Central memory CD8-positive, alpha-beta T cell (primary cell): ENCODE data around the gene ELANE.
"Not testable (repeated sequence)": the region's sequence is repeated elsewhere in the genome, so short reads cannot be mapped to it uniquely, and the experiment has no call there.

Source experiments
- ATAC-seq: fragments of 150-1000 bp; cut with Tn5 transposase; replicated peaks from 2 replicates; pipeline ENCODE4 v1.10.0; 2022; ENCODE audit warnings: mild to moderate bottlenecking, moderate FRiP score, moderate number of reproducible peaks; ENCODE audit not compliant: poor library complexity, severe bottlenecking; ENCODE audit errors: extremely low read depth
- DNase-seq, 2 donors: peaks; one replicate each; pipeline ENCODE4 v3.0.0; 2021; ENCODE audit warnings: low spot score in 2 of 2
- H3K27ac Mint-ChIP-seq: one replicate; pipeline ENCODE4 v1.8.0; 2022; ENCODE audit warnings: low read depth, mild to moderate bottlenecking, moderate library complexity, mixed read lengths
- H3K27me3 Mint-ChIP-seq: one replicate; pipeline ENCODE4 v1.8.0; 2022; ENCODE audit warnings: mixed read lengths
- H3K36me3 Mint-ChIP-seq: one replicate; pipeline ENCODE4 v1.8.0; 2022; ENCODE audit warnings: mild to moderate bottlenecking, moderate library complexity, mixed read lengths; ENCODE audit not compliant: insufficient read depth
- H3K4me1 Mint-ChIP-seq: one replicate; pipeline ENCODE4 v1.8.0; 2022; ENCODE audit warnings: mixed read lengths
- H3K4me3 Mint-ChIP-seq: one replicate; pipeline ENCODE4 v1.8.0; 2022; ENCODE audit warnings: mild to moderate bottlenecking, moderate library complexity, mixed read lengths
- H3K9me3 Mint-ChIP-seq: one replicate; pipeline ENCODE4 v1.8.0; 2022; ENCODE audit warnings: mixed read lengths

Gene ELANE

DNA sequence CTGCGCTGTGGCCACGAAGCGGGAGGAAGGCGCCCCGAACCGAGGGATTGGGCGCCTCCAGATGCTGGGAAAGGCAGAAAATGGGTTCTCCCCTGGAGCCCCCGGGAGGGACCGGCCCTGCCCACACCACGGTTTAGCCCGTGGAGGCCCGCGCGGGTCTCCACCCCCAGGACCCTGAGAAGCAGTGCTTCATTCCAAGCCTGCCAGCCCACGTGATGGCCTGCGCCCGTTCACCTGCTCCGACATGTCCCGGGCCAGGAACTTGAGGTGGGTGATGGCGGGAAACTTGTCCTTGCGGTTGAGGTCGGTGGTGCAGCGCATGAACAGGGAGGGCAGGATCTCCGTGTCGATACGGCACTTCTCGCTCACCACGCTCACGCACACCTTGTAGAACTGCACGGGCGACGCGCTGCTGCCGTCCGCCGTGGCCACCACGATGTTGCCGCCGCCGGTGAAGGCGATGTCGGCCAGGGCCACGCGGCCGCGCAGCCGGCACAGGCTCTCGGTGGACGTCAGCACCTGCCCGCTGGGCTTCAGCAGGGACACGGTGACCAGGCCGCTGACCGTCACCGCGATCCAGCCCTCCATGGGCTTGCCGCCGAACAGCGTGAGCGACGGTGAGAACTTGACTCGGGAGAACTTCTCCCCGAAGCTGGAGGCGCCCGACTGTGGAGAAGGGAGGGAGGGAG, 33.6 kb downstream of the ELANE start:
- peaks cover 19% of the 10 kb centered on the region for H3K36me3 Mint-ChIP-seq
- H3K27ac Mint-ChIP-seq = no peak overlapping the region
- DNase-seq (no peak), ATAC-seq (no peak)
- H3K27me3 Mint-ChIP-seq = no peaks in the 10 kb centered on the region
- no peaks in the 10 kb centered on the region for H3K9me3 Mint-ChIP-seq
- H3K4me3 Mint-ChIP-seq = no peak overlapping the region
- no peaks in the 10 kb centered on the region for H3K4me1 Mint-ChIP-seq

DNA sequence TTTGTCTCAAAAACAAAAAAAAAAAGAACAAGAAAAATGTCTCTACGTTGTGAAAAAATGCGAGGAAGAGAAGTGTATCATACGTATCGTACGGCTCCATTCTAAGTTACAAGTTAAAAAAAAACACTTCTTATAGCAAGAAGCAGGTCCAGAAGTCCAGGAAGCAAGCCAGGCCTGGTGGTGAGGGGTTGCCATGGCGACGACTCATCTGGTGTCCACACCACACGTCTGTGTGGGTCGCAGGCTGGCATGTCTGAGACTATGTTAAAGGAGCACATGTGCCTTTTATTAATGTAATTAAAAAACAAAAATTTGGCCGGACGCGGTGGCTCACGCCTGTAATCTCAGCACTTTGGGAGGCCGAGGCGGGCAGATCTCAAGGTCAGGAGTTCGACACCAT, 35.0 kb downstream of the ELANE start:
- no peak for ATAC-seq
- H3K4me1 Mint-ChIP-seq = peaks cover 7% of the 10 kb centered on the region
- no peak for DNase-seq
- no peak overlapping the region for H3K4me3 Mint-ChIP-seq
- no peaks in the 10 kb centered on the region for H3K9me3 Mint-ChIP-seq
- no peaks in the 10 kb centered on the region for H3K27me3 Mint-ChIP-seq
- peaks cover 15% of the 10 kb centered on the region for H3K36me3 Mint-ChIP-seq
- no peak overlapping the region for H3K27ac Mint-ChIP-seq

DNA sequence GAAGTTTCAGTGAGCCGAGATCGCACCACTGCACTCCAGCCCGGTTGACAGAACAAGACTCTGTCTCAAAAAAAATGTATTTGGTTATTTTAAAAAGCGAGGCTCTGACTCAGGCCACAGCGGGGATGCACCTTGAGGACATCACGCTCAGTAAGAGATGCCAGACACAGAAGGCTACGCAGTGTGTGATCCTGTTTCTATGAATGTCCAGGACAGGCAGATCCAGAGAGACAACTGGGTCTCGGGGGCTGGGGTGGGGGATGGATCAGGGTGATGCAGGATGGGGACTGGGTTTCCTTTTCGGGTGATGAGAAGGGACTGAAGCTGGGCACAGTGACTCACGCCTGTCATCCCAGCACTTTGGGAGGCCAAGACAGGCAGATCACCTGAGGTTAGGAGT, 35.5 kb downstream of the ELANE start:
- peaks cover 19% of the 10 kb centered on the region for H3K36me3 Mint-ChIP-seq
- H3K4me1 Mint-ChIP-seq = peaks cover 11% of the 10 kb centered on the region
- DNase-seq (no peak), ATAC-seq (no peak)
- no peak overlapping the region for H3K27ac Mint-ChIP-seq
- no peak overlapping the region for H3K4me3 Mint-ChIP-seq
- no peaks in the 10 kb centered on the region for H3K27me3 Mint-ChIP-seq
- H3K9me3 Mint-ChIP-seq = no peaks in the 10 kb centered on the region

DNA sequence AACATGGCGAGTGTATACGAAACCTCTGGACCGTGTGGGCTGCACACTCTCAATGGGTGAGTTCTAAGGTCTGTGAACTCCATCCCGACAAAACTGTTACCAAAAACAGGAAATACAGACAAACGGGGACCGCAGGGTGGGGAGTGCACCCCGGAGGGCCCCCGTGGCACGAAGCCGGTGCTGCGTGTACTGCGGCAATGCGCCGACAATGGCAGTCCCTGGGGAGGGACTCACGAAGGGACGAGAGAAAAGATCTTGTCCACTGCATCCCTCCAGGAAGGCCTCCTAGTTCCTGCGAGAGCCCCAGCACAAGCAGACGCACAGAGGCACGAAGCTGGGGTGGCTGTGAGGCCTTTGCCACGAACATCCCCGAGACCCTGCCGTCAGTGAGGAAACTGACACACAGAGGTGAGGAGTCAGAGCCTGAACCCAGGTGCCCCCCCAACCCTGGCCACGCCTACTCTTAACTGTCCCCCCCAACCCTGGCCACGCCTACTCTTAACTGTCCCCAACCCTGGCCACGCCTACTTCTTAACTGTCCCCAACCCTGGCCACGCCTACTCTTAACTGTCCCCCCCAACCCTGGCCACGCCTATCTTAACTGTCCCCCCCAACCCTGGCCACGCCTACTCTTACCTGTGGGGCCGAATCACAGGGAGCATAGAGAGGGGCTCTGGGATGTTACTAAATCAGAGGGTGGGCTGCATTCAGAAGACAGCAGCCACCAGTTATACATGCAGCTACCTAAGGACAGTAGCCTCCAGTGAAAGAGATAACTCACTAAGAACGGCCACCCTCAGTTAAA, 36.7 kb downstream of the ELANE start:
- Mint-ChIP-seq H3K4me3 (no peak overlapping the region), H3K27me3 (no peaks in the 10 kb centered on the region), H3K9me3 (no peaks in the 10 kb centered on the region), H3K4me1 (peaks cover 21% of the 10 kb centered on the region), H3K27ac (no peak overlapping the region), H3K36me3 (peaks cover 28% of the 10 kb centered on the region)
- DNase-seq (no peak), ATAC-seq (no peak)

DNA sequence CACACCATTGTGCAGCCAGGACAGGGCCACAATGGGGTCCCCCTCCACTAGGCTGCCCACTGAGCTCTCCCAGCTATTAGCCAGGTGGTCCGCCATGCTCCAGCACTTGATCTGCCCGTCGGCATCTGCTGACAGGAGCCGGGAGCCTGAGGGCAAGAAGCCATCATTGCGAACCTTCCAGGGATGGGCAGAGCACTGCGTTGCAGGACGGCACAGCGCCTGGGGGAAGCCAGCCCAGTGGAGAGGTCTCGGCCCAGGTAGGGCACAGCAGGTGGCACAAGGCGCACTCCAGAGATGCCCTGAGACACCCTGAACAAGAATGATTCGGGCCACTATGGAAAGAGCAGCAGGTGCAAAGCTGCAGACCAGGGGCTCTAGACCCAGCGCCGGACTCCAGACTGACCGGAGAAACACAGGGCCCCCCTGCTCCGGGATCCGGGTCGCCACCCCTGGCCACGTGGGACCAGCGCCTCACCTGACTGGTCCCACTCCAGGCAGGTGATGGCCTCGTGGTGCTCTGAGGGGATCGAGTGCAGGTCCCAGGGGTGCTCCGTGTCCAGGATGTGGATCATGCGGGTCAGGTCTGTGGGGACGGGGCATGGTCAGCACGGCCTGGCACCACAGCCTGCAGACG, 37.7 kb downstream of the ELANE start:
- ATAC-seq (no peak), DNase-seq (no peak)
- peaks cover 30% of the 10 kb centered on the region for H3K36me3 Mint-ChIP-seq
- no peaks in the 10 kb centered on the region for H3K9me3 Mint-ChIP-seq
- H3K27ac Mint-ChIP-seq = no peak overlapping the region
- H3K4me3 Mint-ChIP-seq = no peak overlapping the region
- no peaks in the 10 kb centered on the region for H3K27me3 Mint-ChIP-seq
- H3K4me1 Mint-ChIP-seq = peaks cover 24% of the 10 kb centered on the region

DNA sequence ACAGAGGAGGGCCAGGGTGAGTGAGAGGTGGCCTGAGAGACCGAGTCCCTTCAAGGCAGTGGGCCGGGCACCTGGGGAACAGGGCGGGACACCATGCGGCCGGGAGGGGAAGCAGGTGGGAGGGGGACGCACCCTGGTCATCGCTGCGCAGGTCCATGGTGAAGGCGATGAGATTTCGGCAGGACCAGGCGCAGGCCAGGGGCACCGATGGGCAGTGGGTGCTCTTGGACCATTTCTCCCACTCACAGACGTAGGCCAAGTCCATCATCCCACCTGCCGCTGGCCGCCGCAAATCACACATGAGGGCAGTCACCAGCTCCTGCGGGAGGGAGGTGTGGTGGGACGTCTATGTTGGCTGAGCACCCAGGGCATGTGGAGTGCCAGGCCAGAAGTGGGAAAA, 38.7 kb downstream of the ELANE start:
- H3K36me3 Mint-ChIP-seq = peaks cover 29% of the 10 kb centered on the region

DNA sequence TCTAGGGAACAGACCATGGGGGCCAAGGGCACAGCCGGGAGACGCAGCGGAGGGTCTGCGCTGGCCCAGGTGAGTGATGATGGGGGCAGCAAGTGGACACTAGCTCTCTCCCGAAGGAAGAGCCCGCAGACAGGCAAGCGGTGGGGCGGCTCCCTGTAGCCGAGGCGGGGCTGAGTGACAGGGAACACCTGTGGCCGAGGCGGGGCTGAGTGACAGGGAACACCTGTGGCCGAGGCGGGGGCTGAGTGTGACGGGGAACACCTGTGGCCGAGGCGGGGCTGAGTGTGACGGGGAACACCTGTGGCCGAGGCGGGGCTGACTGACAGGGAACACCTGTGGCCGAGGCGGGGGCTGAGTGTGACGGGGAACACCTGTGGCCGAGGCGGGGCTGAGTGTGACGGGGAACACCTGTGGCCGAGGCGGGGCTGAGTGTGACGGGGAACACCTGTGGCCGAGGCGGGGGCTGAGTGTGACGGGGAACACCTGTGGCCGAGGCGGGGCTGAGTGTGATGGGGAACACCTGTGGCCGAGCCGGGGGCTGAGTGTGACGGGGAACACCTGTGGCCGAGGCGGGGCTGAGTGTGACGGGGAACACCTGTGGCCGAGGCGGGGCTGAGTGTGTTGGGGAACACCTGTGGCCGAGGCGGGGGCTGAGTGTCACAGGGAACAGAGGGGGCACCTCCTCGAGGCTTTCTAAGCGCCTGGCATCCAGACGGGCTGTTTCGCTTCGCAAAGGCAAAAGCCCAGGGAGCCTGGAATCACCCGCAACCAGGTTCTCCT, 39.5 kb downstream of the ELANE start:
- Mint-ChIP-seq H3K27ac (peak overlapping the region; percentile 100), H3K4me3 (peak overlapping the region; percentile 95), H3K36me3 (peaks cover 35% of the 10 kb centered on the region), H3K4me1 (peaks cover 24% of the 10 kb centered on the region)
- not testable (repeated sequence) for H3K27me3 Mint-ChIP-seq, H3K9me3 Mint-ChIP-seq, DNase-seq, ATAC-seq

More for the DNA sequence above, 38.7 kb downstream of the ELANE start:
- no peak for ATAC-seq
- Mint-ChIP-seq H3K4me1 (peaks cover 24% of the 10 kb centered on the region), H3K9me3 (no peaks in the 10 kb centered on the region), H3K4me3 (peak overlapping the region; percentile 78), H3K27me3 (no peaks in the 10 kb centered on the region), H3K27ac (peak overlapping the region; percentile 76)
- no peak for DNase-seq

DNA sequence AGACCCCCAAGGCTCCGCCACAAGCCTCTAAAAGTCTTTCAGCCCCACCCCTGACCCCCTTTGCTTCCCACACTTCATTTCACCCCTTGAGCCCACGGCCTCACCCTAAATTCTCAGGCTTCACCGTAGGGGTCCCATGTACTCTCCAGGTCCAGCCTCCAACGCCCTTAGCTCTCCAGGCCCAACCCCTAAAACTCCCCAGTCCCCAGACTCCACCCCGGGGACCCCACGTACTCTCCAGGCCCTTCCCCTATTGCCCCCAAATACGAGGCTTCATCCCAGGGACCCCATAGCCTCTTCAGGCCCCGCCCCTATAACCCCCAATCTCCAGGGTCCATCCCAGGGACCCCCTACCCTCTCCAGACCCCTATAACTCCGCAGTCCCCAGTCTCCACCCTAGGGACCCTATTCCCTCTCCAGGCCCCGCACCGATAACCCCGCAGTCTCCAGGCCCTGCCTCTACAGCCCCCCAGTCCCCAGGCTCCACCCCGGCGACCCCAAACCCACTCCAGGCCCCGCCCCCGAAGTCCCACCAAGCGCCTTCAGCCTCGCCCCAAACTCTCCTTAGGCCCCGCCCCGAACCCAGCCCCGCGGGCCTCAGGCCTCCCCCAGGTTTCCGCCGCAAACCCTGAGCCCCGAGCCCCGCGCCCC, 40.3 kb downstream of the ELANE start:
- DNase-seq (no peak), ATAC-seq (peak; percentile 6)
- peaks cover 24% of the 10 kb centered on the region for H3K4me1 Mint-ChIP-seq
- H3K27me3 Mint-ChIP-seq = no peaks in the 10 kb centered on the region
- no peaks in the 10 kb centered on the region for H3K9me3 Mint-ChIP-seq
- peak overlapping the region; percentile 100 for H3K27ac Mint-ChIP-seq
- H3K36me3 Mint-ChIP-seq = peaks cover 36% of the 10 kb centered on the region
- H3K4me3 Mint-ChIP-seq = peak overlapping the region; percentile 95

DNA sequence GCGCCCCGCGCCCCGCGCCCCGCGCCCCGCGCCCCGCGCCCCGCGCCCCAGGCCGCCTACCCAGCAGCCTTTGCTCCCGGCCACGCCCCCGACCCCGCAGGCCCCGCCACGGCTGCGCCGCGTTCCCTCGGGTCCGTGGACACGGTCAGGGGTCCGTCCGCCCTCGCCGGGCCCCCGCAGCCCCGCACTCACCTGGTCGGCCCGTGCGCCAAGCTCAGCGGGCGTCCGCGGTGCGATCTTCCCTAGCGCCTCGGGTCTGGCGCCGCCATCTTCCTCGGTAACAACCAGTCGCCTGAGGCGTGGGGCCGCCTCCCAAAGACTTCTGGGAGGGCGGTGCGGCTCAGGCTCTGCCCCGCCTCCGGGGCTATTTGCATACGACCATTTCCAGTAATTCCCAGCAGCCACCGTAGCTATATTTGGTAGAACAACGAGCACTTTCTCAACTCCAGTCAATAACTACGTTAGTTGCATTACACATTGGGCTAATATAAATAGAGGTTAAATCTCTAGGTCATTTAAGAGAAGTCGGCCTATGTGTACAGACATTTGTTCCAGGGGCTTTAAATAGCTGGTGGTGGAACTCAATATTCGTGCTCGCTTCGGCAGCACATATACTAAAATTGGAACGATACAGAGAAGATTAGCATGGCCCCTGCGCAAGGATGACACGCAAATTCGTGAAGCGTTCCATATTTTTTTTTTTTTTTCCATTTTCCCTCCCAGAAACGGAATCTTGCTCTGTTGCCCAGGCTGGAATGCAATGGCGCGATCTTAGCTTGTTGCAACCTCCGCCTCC, 41.0 kb downstream of the ELANE start, which contains the start of the genes MED16 and RNU6-9:
TSS of gene MED16 (minus strand) at position 294 of the 796 bp plus-strand sequence. CDS start 2,056 bp downstream, outside the sequence.
TSS of gene RNU6-9 (plus strand) at position 591 of the 796 bp plus-strand sequence.
- Mint-ChIP-seq H3K27ac (peak within 1 kb of the TSS; percentile 100), H3K9me3 (no peaks in the 10 kb centered on the region), H3K27me3 (no peaks in the 10 kb centered on the region), H3K4me1 (peaks cover 24% of the 10 kb centered on the region), H3K36me3 (peaks cover 41% of the 10 kb centered on the region), H3K4me3 (peak within 1 kb of the TSS; percentile 95)
- DNase-seq = peak; percentile 80 to 91
- ATAC-seq = peak; percentile 95

DNA sequence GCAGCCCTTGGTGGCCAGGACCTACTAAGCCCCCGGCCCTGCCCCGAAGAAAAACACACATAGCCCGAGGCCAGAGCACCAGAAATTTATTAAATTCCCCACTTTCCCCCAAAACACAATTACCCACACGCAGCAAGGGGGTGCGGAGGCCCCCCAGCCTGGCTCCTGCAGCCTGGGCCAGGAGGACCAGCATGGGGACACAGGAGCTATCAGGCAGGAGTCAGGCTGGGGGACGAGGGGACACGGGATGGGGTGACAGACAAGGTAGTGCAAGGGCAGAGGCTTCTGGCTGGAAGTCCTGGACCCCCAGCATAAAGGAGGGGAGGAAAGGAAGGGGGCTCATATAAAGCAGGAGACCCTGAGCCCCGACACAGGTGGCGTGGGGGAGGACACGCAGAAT, 44.3 kb downstream of the ELANE start:
- no peaks in the 10 kb centered on the region for H3K9me3 Mint-ChIP-seq
- H3K4me3 Mint-ChIP-seq = no peak overlapping the region
- peaks cover 19% of the 10 kb centered on the region for H3K4me1 Mint-ChIP-seq
- H3K36me3 Mint-ChIP-seq = peaks cover 48% of the 10 kb centered on the region
- H3K27ac Mint-ChIP-seq = peak overlapping the region; percentile 19
- DNase-seq = no peak
- no peak for ATAC-seq
- no peaks in the 10 kb centered on the region for H3K27me3 Mint-ChIP-seq

DNA sequence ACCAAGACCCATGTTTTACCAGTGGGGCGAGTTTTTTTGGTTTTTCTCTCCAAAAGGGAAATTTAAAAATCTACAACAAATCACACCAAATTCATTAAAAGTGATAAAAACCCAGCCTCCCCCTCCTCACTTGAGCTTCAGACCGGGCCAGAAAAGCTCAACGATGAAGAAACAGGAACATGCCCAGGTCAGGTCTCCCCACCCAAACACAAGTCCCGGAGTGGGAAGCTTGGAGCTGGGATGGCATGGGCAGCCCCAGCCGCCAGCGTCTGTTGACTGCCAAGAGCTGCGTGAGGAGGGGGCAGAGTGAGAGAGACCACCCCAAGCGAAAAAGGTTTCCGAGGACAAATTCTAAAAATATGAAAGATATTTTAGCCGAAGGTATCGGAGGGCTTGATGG, 44.9 kb downstream of the ELANE start:
- Mint-ChIP-seq H3K27me3 (no peaks in the 10 kb centered on the region), H3K4me1 (peaks cover 18% of the 10 kb centered on the region), H3K27ac (no peak overlapping the region), H3K9me3 (no peaks in the 10 kb centered on the region), H3K36me3 (peaks cover 50% of the 10 kb centered on the region), H3K4me3 (no peak overlapping the region)
- DNase-seq (no peak), ATAC-seq (no peak)
